NCI-H1417 treated with DMSO at 0.1 percent for 48 hours (cell line): ENCODE results near the gene EIF1.
"Not testable (repeated sequence)": the region's sequence is repeated elsewhere in the genome, so short reads cannot be mapped to it uniquely, and the experiment has no call there.

ENCODE experiments used
- DNase-seq: peaks from one replicate; lab custom pipeline; 2025; lab: John Stamatoyannopoulos, UW

The EIF1 gene

DNA sequence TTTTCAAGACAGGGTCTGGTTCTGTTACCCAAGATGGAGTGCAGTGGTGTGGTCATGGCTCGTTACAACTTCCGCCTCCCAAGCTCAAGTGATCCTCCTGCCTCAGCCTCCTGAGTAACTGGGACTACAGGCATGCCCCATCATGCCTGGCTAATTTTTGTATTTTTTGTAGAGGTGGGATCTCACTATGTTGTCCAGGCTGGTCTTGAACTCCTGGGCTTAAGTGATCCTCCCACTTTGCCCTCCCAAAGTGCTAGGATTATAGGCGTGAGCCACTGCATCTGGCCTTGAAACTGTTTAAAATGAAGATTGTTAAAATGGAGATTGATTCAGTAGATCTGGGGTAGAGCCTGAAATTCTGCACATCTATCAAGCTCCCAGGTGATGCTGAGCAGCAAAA lies 12.2 kb downstream of the EIF1 start:
- DNase-seq = not testable (repeated sequence)

DNA sequence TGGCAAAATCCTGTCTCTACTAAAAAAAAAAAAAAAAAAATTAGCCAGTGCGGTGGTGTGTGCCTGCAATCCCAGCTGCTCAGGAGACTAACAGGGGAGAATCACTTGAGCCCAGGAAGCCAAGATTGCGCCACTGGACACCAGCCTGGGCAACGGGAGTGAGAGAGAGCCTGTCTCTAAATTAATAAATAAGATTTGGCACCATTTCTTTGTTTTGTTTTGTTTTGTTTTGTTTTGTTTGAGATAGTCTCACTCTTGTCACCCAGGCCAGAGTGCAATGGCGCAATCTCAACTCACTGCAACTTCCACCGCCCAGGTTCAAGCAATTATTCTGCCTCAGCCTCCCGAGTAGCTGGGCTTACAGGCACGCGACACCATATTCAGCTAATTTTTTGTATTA lies 14.0 kb downstream of the EIF1 start:
- no peak for DNase-seq

DNA sequence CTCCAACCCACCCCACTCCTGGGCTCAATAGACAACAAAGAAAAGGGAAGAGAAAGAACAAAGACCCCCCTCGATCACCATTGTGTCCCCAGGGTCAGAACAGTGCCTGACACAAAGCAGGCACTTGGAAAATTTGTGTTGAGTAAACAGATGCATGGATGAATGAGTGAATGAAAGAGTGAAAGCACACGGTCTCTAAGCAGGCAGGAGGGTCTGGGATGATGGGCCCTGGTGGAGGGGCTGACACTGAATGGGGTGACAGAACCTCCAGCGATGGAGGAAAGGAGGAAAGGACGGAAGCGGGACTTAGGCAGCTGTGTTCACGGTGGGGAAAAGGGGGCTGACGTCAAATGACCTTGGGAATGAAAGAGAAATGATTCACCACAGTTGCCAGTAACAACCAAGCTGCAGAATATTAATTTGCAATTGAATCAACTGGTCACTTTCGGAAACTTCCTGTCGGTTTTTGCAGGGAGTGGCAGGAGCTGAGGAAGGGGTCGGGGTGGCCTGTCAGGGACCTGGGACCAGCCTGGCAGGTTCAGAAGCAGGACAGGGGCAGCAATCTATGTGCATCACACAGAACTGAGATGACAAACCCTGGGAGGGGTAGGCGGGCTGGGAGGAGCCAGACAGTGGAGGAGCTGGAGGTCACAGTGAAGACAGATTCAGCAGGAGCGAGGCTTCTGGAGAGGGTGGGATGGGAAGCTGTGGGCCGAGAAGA lies 16.7 kb downstream of the EIF1 start:
- no peak for DNase-seq

- DNase-seq = no peak
Measured at GRCh38 chr17:41707803-41708669, 19.4 kb downstream of the EIF1 start.

GRCh38 chr17:41710472-41711090 lies 21.9 kb downstream of the EIF1 start:
- peak; percentile 58 for DNase-seq

DNA sequence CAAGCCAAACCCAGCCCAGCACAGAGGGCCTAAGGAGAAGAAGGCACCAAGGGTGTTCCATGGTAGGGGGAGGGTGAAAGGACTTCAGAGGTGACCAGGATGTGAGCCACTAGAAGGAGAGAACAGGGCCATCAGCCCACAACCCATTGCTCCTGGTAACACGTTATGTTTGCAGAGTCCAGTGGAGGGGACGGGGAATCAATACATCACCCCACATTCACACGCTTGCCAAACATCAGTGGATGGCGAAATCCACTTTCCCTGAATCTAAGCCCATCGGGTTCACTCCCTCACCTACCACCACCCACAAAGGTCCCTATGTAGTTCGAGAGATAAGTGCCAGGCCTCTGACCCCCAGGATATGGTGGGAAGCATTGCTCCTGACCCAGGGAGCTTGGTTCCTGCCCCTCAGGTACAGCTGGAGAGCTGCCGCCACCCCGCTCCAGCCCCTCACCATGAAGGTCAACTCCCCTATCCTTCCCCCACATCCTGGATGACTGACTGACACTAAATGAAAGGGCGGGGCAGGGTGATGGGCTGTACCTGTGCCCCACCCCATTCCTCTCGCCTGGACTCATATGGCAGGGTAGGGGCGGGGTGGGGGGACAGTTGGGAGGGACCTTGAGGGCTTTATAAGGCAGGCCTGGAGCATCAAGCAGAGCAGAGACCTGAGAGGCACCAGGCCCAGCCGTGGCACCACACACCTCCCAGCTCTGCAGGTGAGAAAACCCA lies 23.1 kb downstream of the EIF1 start, which contains the start of gene GAST:
Gene GAST (plus strand): TSS at position 663 of the 732 bp plus-strand sequence. CDS start 3,106 bp downstream, outside the sequence.
- DNase-seq = no peak

DNA sequence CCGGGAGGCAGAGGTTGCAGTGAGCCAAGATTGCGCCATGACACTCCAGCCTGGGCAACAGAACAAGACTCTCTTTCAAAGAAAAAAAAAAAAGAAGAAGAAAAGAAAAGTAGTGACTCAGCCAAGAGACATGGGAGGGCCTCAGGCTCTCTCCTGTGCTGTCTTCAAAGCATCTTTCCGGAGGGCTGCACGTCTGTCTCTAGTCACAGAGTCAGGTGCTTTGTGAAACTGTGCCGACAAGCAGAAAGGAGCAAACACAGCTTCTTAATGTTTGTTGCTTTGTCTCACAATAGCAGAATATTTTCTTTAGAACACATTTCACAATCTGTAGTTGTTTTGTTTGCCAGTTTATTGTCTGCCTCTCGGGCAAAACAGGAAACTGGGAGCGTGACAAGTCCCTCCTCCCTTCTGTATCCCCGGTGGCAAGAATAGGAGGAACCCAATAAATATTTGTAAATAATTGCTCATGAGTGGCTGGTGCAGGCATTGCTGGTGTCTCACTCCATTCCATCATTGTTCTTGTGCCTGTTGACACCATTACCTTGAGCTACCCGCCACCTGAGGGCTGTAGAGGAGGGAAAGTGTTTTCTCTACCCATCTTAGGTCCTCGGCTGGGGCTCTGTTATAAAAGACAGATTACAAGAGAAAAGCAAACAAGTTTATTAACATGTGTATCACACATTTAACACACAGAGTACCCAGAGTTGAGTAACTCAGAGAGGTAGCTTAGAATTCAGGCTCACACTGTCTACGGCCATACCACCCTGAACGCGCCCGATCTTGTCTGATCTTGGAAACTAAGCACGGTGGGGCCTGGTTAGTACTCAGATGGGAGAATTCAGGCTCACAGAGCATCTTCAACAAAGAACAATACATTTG lies 29.0 kb downstream of the EIF1 start:
- no peak for DNase-seq

- DNase-seq = no peak
Measured at GRCh38 chr17:41718287-41718645, 29.6 kb downstream of the EIF1 start.

DNA sequence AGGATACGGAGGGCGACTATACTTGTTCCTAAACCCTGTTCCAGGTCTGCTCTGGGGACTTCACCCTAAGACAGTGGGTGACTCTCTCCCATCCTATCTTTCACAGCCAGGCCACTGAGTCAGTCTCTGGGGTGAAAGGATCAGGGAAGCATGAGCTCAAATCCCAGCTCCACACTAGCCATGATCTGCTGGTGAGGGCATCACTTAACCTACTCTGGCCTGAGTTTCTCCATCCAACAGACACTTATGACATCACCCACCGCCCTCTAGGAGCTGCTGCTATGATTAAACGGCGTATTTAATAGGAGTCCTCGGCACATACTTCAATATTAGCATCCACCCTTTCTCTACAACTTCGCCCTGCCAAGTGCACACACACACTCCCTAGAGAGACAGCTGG lies 33.5 kb downstream of the EIF1 start:
- DNase-seq = no peak

DNA sequence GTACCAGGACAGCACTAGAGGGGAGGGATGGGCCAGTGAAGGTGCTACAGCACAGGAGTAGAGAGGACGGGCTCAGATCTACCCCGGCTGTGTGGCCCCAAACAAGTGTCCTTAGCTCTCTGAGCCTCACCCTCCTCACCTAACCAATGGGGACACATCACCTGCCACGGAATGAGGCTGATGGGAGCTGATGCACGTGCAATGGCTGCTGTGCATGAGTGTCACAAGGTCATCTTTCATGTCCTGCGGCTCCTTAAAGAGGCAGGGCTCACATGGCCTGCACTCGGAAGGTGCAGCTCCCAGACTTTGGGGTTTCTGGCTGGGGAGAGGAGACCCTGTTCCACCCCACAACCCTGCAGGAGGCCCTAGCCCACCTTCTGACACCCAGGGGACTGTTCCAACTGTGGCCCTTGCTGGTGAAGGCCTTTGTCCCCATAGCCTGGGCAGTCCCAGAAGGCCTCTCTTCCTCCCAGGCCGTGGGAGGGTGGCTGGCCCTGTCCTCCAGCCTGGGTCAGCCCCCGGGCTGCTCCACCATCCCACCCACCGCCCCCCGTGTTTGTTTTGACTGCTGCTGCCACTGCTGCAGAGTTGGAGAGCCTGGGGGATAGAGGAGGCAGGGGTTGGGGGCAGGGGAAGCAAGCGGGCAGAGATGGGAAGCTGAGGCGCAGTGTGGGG lies 35.3 kb downstream of the EIF1 start:
- no peak for DNase-seq

DNA sequence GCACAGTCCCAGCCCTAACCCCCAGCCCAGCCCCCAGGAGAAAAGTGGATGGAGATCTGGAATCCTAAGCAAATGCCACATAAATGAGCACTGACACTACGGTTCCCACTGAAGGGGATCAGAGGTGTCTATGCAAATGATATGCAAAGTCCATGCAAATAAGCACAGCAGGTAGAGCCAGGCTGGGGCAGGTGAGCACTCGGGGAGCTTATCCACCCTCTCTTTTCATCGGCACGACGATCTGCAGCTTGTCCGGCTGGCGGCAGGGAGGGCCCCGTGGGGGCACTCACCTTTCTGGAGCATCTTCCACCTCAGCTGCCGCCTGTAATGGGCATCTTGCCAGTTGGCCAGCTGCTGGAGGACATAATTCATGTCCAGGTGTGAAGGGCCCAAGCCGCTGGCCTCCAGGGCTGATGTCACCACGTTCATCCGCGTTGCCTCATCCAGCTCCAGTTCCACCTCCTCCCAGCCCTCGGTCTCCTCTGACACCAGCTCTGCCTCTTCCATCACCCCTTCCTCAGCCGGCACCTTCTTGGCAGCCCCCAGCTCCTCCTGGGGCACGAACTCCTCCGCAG lies 35.9 kb downstream of the EIF1 start:
- DNase-seq = no peak

GRCh38 chr17:41725134-41725533 lies 36.4 kb downstream of the EIF1 start:
- DNase-seq = no peak

DNA sequence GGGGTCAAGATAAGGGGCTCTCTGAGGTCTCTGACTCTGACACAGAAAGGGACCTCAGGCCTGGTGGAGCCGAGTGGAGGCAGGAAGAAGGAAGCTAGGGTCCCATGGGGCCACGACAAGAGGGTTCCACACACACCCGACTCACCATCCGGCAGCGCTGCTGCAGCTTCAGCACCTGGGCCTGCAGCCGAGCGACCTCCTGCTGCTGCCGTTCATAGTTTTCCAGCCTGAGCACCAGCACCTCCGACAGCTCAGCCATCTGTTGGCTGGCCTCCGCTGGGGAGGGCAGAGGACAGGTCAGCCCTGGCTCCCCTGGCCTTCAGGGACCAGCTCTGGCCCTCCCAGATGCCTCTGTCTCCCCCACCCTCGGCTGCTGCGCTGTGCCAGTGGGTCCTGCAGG lies 39.4 kb downstream of the EIF1 start:
- no peak for DNase-seq

DNA sequence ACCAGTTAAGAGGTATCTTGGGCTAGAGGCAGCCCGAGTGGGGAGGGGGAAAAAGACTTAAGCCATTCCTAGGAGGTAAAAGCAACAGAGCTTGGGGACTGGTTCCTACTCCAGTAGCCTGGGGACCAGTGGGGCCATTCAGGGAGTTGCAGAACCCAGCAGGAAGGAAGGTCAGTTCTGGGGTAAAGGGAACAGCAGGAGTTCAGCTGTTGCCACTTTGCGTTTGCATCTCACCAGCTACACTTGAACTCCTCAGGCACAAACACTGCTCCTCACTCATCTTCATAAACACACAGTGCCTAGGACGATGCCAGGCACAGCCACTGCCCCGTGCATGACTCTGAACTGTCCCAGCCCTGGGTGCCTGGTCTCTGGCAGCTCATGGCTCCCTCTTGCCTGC lies 41.8 kb downstream of the EIF1 start:
- DNase-seq = no peak

- no peak for DNase-seq
Measured at GRCh38 chr17:41731836-41732235, 43.2 kb downstream of the EIF1 start.

DNA sequence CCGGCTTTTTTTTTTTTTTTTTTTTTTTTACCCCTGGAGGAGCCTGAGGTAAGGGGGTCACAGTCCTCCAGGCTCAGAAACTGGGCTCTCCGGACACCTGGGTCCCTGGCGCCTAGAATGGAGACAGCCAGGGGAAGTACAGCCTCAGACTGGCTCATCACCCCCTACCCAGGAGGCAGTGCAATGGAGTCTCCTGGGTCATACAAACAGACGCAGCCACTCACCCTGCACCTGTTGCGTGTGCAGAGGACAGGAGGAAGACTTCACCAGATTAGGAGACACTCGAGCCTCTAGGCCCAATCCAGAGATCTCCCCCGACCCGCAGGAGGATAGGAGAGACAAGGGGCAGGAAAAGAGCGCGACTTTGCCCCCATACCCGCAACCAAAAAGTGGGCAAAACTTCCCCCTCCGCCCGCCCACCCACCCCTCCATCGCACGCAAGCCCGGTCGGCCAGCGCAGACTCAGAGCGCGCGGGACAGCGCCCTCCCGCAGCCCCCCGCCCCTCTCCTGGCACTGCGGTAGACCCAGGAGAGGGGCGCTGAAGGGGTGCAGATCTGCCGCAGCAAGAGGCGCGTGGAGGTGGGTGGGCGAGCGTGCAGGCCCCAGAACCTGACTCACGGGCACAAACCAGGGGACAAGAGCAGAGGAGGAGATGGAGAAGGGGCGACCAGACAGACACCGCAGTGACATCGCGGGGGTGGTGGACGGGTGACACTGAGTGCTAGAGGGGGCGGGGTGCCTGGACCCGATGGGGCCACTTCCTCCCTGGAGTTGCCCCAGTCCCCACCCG lies 44.9 kb downstream of the EIF1 start:
- DNase-seq = no peak

GRCh38 chr17:41734139-41734948 lies 45.7 kb downstream of the EIF1 start, which contains the start of gene HAP1:
Gene HAP1, minus strand, starts transcription at chr17:41734643. Its CDS starts 9 bp downstream, at chr17:41734634.
- DNase-seq = no peak

GRCh38 chr17:41734949-41735313 lies 46.2 kb downstream of the EIF1 start:
- DNase-seq = no peak

GRCh38 chr17:41735744-41736143 lies 47.1 kb downstream of the EIF1 start:
- no peak for DNase-seq
